Adrenal gland (tissue), 5 donors: ENCODE data around the gene UBE2H.

Experiments
- CTCF ChIP-seq, 6 experiments: fragments of 450-650 bp in 4 of 6; fragments of 200-600 bp in 2 of 6; sonication (generic) in 1 of 6; IDR thresholded peaks; 1 replicate in 5 of 6; 2 replicates in 1 of 6; pipeline versions ENCODE4 v1.5.1 to v1.8.0; 2016 to 2021; ENCODE audit warnings: antibody characterized with exemption in 6 of 6, mild to moderate bottlenecking in 2 of 6, moderate library complexity in 1 of 6
- POLR2A ChIP-seq, 2 donors: fragments of 450-650 bp; IDR thresholded peaks; one replicate each; pipeline ENCODE4 v1.6.1; 2017; ENCODE audit warnings: antibody characterized with exemption in 2 of 2, mild to moderate bottlenecking in 2 of 2, moderate library complexity in 1 of 2
- donor health status: DM: no; HTN: no; CAD: no.

GRCh38 chr7:129786825-129787563, 165.8 kb downstream of the UBE2H start:
- TF ChIP-seq CTCF (IDR thresholded peaks at IDR 0.05) (no peak), POLR2A (IDR thresholded peaks at IDR 0.05) (no peak)
